RWPE1 (cell line): Measurements from ENCODE around the gene C6orf62.
"Not testable (repeated sequence)": the region's sequence is repeated elsewhere in the genome, so short reads cannot be mapped to it uniquely, and the experiment has no call there.

ENCODE experiments used
- CTCF ChIA-PET: fragments of 350-600 bp; sonication (Branson Sonifier 250); formaldehyde crosslinking; extraction: SDS; loops from one replicate; lab custom pipeline; 2021; lab: Yijun Ruan, JAX
- POLR2A ChIA-PET: fragments of 400-600 bp; formaldehyde crosslinking; extraction: SDS; loops from one replicate; lab custom pipeline; 2020; ENCODE audit warnings: antibody characterized with exemption; ENCODE audit not compliant: low non-redundant PET; lab: Yijun Ruan, JAX
- DNase-seq: peaks from one replicate; pipeline ENCODE4 v3.0.0; 2012; ENCODE audit warnings: low spot score
- H3K27ac ChIP-seq: fragments of 450-650 bp; 2 replicates; pipeline ENCODE4 v1.5.1; 2017
- TF ChIP-seq, protein P1 (sequence below): fragments of 450-650 bp; conservative IDR thresholded peaks from 2 replicates; pipeline ENCODE4 v1.5.1; 2017; ENCODE audit warnings: low read depth, mild to moderate bottlenecking

Gene C6orf62

DNA sequence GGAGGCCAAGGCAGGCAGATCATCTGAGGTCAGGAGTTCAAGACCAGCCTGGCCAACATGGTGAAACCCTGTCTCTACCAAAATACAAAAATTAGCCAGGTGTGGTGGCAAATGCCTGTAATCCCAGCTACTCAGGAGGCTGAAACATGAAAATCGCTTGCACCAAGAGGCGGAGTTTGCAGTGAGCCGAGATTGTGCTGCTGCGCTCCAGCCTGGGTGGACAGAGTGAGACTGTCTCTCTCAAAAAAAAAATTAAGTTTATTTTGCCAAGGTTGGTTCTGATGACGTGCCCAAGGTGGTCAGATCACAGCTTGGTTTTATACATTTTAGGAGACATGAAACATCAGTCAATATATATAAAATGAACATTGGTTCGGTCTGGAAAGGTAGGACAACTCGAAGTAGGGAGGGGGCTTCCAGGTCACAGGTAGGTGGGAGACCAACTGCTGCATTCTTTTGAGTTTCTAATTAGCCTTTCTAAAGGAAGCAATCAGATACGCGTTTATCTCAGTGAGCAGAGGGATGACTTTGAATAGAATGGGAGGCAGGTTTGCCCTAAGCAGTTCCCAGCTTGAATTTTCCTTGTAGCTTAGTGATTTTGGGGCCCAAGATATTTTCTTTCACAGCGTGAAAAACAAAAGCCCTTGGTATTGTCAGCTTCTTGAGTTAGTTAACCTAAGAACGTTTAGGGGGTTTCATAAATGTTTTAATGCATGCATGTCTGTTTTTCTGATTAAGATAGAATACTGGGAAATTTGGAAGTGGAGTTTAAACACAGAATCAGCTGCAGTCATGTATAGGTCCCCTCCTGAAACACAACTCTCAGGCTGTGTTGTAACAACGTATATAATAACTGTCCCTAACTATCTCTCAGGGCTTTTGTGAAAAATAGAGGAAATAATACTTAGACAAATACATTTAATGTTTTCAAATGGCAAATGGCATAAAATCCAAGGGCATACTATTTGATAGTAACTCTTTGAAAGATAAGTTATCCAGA, 35.4 kb downstream of the C6orf62 start:
- CTCF ChIA-PET, result interaction anchor here (0.7 kb wide), 1 partner anchor 162 kb away, joined by 3 read pairs; no protein-coding TSS in a partner anchor
- POLR2A ChIA-PET, result no interaction called here
- no peak overlapping the region for H3K27ac ChIP-seq
- TF ChIP-seq, protein P1, sequence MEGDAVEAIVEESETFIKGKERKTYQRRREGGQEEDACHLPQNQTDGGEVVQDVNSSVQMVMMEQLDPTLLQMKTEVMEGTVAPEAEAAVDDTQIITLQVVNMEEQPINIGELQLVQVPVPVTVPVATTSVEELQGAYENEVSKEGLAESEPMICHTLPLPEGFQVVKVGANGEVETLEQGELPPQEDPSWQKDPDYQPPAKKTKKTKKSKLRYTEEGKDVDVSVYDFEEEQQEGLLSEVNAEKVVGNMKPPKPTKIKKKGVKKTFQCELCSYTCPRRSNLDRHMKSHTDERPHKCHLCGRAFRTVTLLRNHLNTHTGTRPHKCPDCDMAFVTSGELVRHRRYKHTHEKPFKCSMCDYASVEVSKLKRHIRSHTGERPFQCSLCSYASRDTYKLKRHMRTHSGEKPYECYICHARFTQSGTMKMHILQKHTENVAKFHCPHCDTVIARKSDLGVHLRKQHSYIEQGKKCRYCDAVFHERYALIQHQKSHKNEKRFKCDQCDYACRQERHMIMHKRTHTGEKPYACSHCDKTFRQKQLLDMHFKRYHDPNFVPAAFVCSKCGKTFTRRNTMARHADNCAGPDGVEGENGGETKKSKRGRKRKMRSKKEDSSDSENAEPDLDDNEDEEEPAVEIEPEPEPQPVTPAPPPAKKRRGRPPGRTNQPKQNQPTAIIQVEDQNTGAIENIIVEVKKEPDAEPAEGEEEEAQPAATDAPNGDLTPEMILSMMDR, result no peak
- no peak for DNase-seq

DNA sequence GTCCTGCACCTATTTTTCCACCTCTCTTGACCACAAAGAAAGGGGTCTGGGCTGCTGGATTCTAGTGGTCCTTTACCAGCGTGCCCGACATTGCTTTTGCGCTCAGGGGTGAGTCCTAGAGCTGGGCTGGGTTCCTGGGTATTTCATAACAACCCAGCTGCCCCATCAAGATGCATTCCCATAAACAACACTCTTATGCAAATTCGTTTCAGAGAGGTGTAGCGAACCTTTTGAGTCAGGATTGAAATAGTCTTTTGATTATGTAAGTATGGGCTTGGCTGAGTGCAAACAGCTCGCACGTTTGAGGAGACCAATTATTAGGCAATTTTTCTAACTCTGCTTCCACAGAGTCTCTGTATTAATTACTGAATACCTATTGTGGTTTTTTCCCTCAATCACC, 38.4 kb downstream of the C6orf62 start:
- no peak for DNase-seq
- POLR2A ChIA-PET, result no interaction called here
- CTCF ChIA-PET, result no interaction called here
- no peak overlapping the region for H3K27ac ChIP-seq
- TF ChIP-seq, protein P1, result no peak

DNA sequence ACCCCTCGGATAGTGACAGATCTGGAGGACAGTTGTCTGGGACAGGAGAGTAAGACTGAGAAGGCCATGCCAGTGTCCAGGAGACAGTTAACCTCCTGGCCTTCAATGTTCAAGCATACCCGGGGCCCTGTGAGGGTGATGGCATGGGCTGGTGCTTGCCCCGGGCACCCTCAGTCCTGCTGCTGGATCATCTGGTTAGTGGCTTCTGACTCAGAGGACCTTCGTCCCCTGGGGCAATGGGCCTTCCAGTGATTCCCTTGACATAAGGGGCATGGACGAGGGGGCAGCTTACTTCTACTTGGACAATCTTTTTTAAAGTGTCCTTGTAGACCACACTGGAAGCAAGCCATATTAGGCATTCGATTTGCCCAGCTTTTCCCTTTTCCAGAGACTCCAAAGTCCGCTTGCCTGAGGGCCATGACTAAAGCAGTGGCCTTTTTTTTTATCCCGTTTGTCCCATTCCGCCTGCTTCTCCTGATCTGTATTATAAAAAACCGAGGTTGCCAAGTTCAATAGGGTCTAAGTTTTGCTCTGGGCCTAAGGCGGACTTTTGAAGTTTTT, 40.1 kb downstream of the C6orf62 start:
- H3K27ac ChIP-seq, CTCF ChIA-PET, DNase-seq, POLR2A ChIA-PET: not testable (repeated sequence)

DNA sequence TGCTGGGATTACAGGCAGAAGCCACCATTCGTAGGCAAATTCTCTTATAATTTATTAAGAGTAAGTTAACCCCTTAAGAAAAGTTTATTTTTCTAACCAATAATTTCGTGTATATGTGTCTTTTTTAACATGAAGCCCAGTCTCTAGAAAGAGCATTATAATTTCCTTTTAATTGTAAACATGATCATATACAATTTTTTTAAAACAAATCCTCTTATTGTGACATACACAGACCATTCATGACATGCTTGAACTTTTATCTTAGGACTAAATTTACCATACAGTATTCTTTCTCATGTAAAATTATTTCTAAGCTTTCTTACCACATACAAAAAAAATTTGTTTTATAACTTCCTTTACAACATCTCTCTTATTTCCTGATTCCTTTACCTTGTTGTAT, 45.3 kb downstream of the C6orf62 start:
- POLR2A ChIA-PET, result no interaction called here
- TF ChIP-seq, protein P1, result no peak

DNA sequence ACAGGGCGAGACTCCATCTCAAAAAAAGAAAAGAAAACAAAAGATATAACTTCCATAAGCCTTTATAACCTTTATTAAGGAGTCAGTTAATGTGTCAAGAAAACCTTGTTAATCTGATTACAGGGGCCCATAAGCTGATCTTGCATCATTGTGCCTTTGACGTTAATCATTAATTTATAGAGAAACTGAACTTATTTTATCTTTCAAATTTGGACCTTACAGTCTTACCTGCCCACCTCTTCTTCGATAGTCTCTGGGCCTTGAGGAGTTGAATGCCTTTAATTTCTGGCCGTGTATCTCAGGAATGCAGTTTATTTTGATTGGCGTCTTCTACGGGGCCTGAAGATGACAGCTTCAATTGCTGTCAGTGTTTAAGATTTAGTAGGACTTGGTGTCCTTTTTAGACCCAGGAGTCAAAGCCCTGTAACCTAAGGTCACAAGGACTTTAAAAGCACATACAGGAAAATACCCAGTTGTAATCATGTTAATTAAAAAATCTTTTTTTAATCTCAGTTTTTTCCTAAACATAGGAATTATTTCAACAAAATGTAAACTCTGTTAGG, 46.3 kb downstream of the C6orf62 start:
- ChIA-PET POLR2A (no interaction called here), CTCF (no interaction called here)
- H3K27ac ChIP-seq, result no peak overlapping the region
- DNase-seq, result no peak
- TF ChIP-seq, protein P1, result no peak

More for the DNA sequence above, 45.3 kb downstream of the C6orf62 start:
- DNase-seq, result no peak
- CTCF ChIA-PET, result no interaction called here
- no peak overlapping the region for H3K27ac ChIP-seq

DNA sequence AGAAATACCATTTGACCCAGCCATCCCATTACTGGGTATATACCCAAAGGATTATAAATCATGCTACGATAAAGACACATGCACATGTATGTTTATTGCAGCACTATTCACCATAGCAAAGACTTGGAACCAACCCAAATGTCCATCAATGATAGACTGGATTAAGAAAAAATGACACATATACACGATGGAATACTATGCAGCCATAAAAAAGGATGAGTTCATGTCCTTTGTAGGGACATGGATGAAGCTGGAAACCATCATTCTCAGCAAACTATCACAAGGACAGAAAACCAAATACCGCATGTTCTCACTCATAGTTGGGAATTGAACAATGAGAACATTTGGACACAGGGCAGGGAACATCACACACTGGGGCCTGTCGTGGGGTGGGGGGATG, 47.9 kb downstream of the C6orf62 start:
- CTCF ChIA-PET, DNase-seq, H3K27ac ChIP-seq, POLR2A ChIA-PET: not testable (repeated sequence)

DNA sequence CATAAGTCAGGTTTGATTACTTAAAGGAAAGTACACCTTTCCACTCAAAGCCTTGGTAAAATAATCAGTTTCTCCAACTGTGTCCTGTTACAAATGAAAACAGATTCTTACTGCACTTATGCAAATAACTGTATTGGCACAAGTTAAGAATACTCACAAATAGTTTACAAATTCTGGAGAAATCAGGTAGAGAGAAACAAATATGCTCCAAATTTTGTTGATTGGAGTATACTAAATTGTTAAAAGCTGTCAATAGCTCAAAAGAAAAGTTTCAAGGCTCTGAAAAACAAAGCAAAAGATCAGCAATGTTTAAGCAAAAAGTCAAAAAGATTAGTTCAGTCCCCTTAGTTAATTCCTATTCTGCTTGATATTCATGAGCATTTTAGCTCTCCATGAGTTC, 48.5 kb downstream of the C6orf62 start:
- CTCF ChIA-PET, DNase-seq, H3K27ac ChIP-seq, POLR2A ChIA-PET: not testable (repeated sequence)

DNA sequence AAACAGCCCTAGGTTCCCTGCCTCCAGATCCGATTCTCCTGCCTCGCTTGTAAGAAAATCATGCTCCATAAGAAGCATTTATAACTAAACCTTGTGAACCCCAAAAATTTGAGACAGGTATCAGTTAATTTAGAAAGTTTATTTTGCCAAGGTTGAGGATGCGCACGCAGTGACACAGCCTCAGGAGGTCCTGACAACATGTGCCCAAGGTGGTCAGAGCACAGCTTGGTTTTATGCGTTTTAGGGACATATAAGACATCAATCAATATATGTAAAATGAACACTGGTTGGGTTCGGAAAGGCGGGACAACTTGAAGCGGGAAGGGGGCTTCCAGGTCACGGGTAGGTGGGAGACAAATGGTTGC, 50.0 kb downstream of the C6orf62 start:
- POLR2A ChIA-PET, result no interaction called here
- CTCF ChIA-PET, result no interaction called here
- H3K27ac ChIP-seq, result no peak overlapping the region
- DNase-seq, result no peak
- TF ChIP-seq, protein P1, result no peak

DNA sequence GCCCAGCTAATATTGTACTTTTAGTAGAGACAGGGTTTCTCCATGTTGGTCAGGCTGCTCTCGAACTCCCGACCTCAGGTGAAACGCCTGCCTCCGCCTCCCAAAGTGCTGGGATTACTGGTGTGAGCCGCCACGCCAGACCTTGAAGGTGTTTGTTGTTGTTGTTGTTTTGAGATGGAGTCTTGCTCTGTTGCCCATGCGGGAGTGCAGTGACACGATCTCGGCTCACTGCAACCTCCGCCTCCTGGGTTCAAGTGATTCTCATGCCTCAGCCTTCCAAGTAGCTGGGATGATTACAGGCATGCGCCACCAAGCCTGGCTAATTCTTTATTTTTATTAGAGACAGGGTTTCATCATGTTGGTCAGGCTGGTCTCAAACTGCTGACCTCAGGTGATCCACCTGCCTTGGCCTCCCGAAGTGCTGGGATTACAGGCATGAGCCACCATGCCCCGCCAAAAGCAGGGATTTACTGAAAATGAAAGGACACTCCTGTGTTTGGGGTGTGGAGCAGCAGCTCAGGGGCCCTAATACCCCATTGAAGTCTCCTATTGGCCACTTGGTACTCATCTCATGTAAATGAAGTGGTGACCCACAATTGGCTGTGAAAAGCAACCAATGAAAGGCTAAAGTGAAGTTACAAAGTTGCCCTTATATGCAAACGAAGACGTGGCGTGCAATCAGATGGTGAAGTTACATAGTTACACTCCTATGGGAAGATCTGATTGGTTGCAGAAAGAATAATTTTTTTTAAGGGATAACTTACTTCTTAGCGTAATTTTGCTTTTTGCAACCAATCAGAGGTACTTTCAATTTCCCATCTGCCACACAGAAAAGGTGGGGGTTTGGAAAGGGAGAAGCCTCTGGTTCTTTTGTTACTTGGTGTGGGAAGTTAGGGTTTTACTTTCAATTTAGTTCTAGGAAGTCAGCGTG, 50.6 kb downstream of the C6orf62 start:
- CTCF ChIA-PET, result interaction anchor here (0.6 kb wide), 1 partner anchor 12 kb away, joined by 3 read pairs; no protein-coding TSS in a partner anchor
- DNase-seq, POLR2A ChIA-PET: not testable (repeated sequence)
- peak overlapping the region; percentile 17; the same call in 1 of the 2 replicates for H3K27ac ChIP-seq
